ENCODE results near the gene RNF157.
A peak's percentile ranks its signal among the peaks of the same experiment; 100 is the strongest.
"Not testable (repeated sequence)": the region's sequence is repeated elsewhere in the genome, so short reads cannot be mapped to it uniquely, and the experiment has no call there.

RNF157 gene

GRCh38 chr17:76233588-76234353 lies 6.5 kb downstream of the RNF157 start:
- DNase-seq = no peak

GRCh38 chr17:76232342-76232741 lies 8.0 kb downstream of the RNF157 start:
- no peak for DNase-seq

GRCh38 chr17:76226749-76227148 lies 13.5 kb downstream of the RNF157 start:
- not testable (repeated sequence) for DNase-seq

- not testable (repeated sequence) for DNase-seq
Measured at GRCh38 chr17:76225373-76226086, 14.8 kb downstream of the RNF157 start.

- DNase-seq = no peak
Measured at GRCh38 chr17:76223802-76224201, 16.5 kb downstream of the RNF157 start.

GRCh38 chr17:76219670-76220383 lies 20.5 kb downstream of the RNF157 start:
- DNase-seq = no peak

- no peak for DNase-seq
Measured at GRCh38 chr17:76217081-76217480, 23.2 kb downstream of the RNF157 start.

- no peak for DNase-seq
Measured at GRCh38 chr17:76213491-76213890, 26.8 kb downstream of the RNF157 start.

GRCh38 chr17:76208120-76208519 lies 32.2 kb downstream of the RNF157 start:
- peak in 1 of 5 experiments; percentile 65 for DNase-seq

- no peak for DNase-seq
Measured at GRCh38 chr17:76207275-76208059, 32.8 kb downstream of the RNF157 start.

- DNase-seq = not testable (repeated sequence)
Measured at GRCh38 chr17:76205542-76206144, 34.6 kb downstream of the RNF157 start.

- DNase-seq = no peak
Measured at GRCh38 chr17:76204277-76204676, 36.0 kb downstream of the RNF157 start.

- DNase-seq = no peak
Measured at GRCh38 chr17:76200354-76200753, 39.9 kb downstream of the RNF157 start.

- peak; percentile 21 to 92 (median 66) for DNase-seq
Measured at GRCh38 chr17:76199469-76199868, 40.8 kb downstream of the RNF157 start.

- no peak for DNase-seq
Measured at GRCh38 chr17:76198702-76199101, 41.6 kb downstream of the RNF157 start.

GRCh38 chr17:76197911-76198310 lies 42.4 kb downstream of the RNF157 start:
- no peak for DNase-seq

GRCh38 chr17:76196675-76197074 lies 43.6 kb downstream of the RNF157 start:
- DNase-seq = no peak

- no peak for DNase-seq
Measured at GRCh38 chr17:76195281-76196096, 44.8 kb downstream of the RNF157 start.

GRCh38 chr17:76193591-76193990 lies 46.7 kb downstream of the RNF157 start:
- DNase-seq = peak in 1 of 5 experiments; percentile 87

GRCh38 chr17:76191896-76192295 lies 48.4 kb downstream of the RNF157 start:
- DNase-seq = peak in 3 of 5 experiments; percentile 13 to 96 (median 69)

GRCh38 chr17:76189741-76190140 lies 50.6 kb downstream of the RNF157 start:
- no peak for DNase-seq
